Measurements from ENCODE around the gene SVIL. TPM values are rescaled to one million over a fixed set of nuclear protein-coding genes. Genes with fewer than 3 reads are reported as not detected.

SVIL gene
- total and polyA plus RNA-seq, 7 donors = 70.6 to 1,728 (median 792) TPM

DNA sequence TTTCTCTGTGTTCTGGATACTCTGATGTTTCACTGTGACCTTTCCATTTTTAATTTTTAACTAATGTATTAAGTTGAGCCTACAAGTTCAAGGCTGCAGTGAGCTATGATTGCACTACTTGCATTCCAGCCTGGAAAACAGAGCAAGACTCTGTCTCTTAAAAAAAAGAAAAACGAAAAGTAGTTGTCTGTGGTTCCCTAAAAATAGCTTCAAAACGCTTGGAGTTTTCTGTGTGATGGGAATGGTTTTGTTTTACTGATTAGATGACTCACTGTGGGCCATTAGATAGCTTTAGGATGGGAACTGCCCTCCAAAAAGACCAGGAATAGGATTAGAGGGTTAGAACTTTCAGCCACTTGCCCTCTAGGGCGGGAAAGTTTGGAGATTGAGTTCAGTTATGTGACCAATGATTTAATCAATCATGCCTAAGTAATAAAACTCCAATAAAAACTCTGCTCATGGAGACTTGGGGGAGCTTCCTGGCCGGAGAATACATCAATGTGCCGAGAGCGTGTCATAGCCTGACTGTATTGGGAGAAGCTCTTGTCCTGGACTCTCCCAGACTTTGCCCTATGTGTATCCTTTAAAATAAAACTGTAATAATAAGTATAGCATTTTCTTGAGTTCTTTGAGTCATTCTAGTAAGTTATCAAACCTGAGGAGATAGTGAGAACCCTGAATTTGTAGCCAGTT, 198.8 kb downstream of the SVIL start:
- H3K9me3 ChIP-seq = no peaks in the 10 kb centered on the region
- intact Hi-C loops (cut with DNase I) = no loop called here
- DNase-seq (no peak), ATAC-seq (no peak)
- peaks cover 16% of the 10 kb centered on the region for H3K4me1 ChIP-seq
- H3K27ac ChIP-seq = no peak overlapping the region
- TF ChIP-seq, protein P1, sequence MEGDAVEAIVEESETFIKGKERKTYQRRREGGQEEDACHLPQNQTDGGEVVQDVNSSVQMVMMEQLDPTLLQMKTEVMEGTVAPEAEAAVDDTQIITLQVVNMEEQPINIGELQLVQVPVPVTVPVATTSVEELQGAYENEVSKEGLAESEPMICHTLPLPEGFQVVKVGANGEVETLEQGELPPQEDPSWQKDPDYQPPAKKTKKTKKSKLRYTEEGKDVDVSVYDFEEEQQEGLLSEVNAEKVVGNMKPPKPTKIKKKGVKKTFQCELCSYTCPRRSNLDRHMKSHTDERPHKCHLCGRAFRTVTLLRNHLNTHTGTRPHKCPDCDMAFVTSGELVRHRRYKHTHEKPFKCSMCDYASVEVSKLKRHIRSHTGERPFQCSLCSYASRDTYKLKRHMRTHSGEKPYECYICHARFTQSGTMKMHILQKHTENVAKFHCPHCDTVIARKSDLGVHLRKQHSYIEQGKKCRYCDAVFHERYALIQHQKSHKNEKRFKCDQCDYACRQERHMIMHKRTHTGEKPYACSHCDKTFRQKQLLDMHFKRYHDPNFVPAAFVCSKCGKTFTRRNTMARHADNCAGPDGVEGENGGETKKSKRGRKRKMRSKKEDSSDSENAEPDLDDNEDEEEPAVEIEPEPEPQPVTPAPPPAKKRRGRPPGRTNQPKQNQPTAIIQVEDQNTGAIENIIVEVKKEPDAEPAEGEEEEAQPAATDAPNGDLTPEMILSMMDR (IDR thresholded peaks at IDR 0.05) = no peak
- no peaks in the 10 kb centered on the region for H3K36me3 ChIP-seq (ENCODE audit: insufficient read depth in 1 of 2, low read depth in 1 of 2)
- 88 to 93% (median 90%) methylated on average over 6 of the region's 6 CpGs for WGBS, 3 donors
- no peak overlapping the region for H3K4me3 ChIP-seq
- no peaks in the 10 kb centered on the region for H3K27me3 ChIP-seq (ENCODE audit: insufficient read depth in 3 of 3, low read length in 2 of 3)

DNA sequence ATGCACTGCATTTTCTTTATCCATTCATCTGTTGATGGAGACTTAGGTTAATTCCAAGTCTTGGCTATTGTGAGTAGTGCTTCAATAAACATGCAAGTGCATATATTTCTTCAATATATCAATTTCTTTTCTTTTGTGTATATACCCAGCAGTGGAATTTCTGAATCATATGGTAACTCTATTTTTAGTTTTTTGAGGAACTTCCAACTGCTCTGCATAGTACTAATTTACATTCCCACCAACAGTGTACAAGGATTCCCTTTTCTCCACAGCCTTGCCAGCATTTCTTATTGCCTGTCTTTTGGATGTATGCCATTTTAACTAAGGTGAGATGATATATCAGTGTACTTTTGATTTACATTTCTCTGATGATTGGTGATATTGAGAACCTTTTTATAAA, 200.7 kb downstream of the SVIL start:
- H3K27me3 ChIP-seq (ENCODE audit: insufficient read depth in 3 of 3, low read length in 2 of 3) = no peaks in the 10 kb centered on the region
- H3K4me1 ChIP-seq = peaks cover 16% of the 10 kb centered on the region
- H3K4me3 ChIP-seq = no peak overlapping the region
- DNase-seq (no peak), ATAC-seq (no peak)
- intact Hi-C loops (cut with DNase I) = no loop called here
- TF ChIP-seq, protein P1 (IDR thresholded peaks at IDR 0.05) = no peak
- H3K9me3 ChIP-seq = no peaks in the 10 kb centered on the region
- H3K36me3 ChIP-seq (ENCODE audit: insufficient read depth in 1 of 2, low read depth in 1 of 2) = no peaks in the 10 kb centered on the region
- H3K27ac ChIP-seq = no peak overlapping the region

DNA sequence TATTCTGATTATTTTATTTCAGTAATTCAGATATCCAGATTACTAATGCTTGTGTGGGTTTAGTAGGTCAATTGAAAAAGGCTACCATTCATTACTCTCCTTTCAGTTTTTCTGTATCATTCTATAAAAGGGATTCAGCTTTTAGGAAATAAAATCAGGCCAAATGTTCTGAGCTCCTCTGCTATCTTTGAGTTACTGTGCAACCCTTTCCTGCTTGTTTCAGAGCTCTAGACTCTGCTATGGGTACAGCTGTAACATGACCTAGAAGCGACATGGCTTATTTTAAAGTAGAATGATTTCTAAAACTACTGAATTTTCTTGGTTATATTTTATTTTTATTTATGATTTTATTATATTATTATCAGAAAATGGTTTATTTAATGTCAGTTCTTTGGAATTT, 203.1 kb downstream of the SVIL start:
- Histone ChIP-seq H3K27ac (no peak overlapping the region), H3K4me3 (no peak overlapping the region), H3K27me3 (ENCODE audit: insufficient read depth in 3 of 3, low read length in 2 of 3) (no peaks in the 10 kb centered on the region), H3K4me1 (peaks cover 16% of the 10 kb centered on the region), H3K36me3 (ENCODE audit: insufficient read depth in 1 of 2, low read depth in 1 of 2) (peaks cover 0 to 4% of the 10 kb centered on the region in 2 donors), H3K9me3 (no peaks in the 10 kb centered on the region)
- intact Hi-C loops (cut with DNase I) = no loop called here
- ATAC-seq (no peak), DNase-seq (no peak)
- 82 to 95% (median 95%) methylated on average over 1 of the region's 1 CpG for WGBS, 3 donors
- TF ChIP-seq, protein P1 (IDR thresholded peaks at IDR 0.05) = no peak

DNA sequence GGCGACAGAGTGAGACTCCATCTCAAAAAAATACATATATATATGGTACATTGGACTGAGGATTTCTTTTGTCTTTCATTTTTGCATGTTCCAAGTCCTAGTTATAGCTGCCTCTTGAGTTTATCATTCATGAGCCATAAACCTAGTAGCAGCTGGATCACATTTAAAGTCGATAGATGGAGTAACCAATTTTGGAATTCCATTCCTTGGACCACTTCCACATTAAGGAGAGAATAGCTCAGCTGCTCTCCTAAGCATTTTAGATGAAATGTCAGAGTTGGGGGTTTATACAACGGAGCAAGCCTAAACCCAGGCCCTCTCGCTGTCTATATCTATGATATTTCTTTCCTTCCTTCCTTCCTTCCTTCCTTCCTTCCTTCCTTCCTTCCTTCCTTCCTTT, 204.7 kb downstream of the SVIL start:
- H3K9me3 ChIP-seq = no peaks in the 10 kb centered on the region
- ATAC-seq (no peak), DNase-seq (no peak)
- H3K27me3 ChIP-seq (ENCODE audit: insufficient read depth in 3 of 3, low read length in 2 of 3) = no peaks in the 10 kb centered on the region
- H3K27ac ChIP-seq = no peak overlapping the region
- peaks cover 10% of the 10 kb centered on the region for H3K4me1 ChIP-seq
- intact Hi-C loops (cut with DNase I) = no loop called here
- no peak overlapping the region for H3K4me3 ChIP-seq
- WGBS, 3 donors = 60 to 67% (median 63%) methylated on average over 4 of the region's 4 CpGs
- H3K36me3 ChIP-seq (ENCODE audit: insufficient read depth in 1 of 2, low read depth in 1 of 2) = peaks cover 0 to 17% of the 10 kb centered on the region in 2 donors
- TF ChIP-seq, protein P1 (IDR thresholded peaks at IDR 0.05) = no peak

DNA sequence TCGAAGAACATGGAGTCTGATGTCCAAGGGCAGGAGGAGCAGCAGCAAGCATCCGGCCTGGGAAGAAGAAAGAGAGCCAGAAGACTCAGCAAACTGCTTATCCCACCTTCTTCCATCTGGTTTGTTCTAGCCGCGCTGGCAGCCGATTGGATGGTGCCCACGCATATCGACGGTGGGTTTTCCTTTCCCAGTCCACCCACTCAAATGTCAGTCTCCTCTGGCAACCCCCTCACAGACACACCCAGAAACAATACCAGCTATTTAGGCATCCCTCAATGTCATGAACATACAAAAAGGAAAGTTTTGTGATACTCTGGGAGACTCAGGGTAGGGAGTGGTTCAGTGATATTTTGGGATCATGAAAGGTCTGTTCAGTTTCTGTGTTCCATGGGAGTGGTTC, 206.3 kb downstream of the SVIL start:
- Histone ChIP-seq H3K4me3 (no peak overlapping the region), H3K27ac (no peak overlapping the region), H3K4me1 (no peaks in the 10 kb centered on the region), H3K9me3 (no peaks in the 10 kb centered on the region), H3K27me3 (ENCODE audit: insufficient read depth in 3 of 3, low read length in 2 of 3) (no peaks in the 10 kb centered on the region), H3K36me3 (ENCODE audit: insufficient read depth in 1 of 2, low read depth in 1 of 2) (peaks cover 0 to 29% of the 10 kb centered on the region in 2 donors)
- no peak for ATAC-seq
- TF ChIP-seq, protein P1 (IDR thresholded peaks at IDR 0.05) = no peak
- WGBS, 3 donors = 93 to 96% (median 96%) methylated on average over 8 of the region's 8 CpGs
- DNase-seq = no peak
- intact Hi-C loops (cut with DNase I) = no loop called here

Measured in psoas muscle (tissue), 8 donors.